Neural progenitor cell (in vitro differentiated cells): ENCODE results near the gene VEGFA. TPM values are rescaled to one million over a fixed set of nuclear protein-coding genes. Genes with fewer than 3 reads are reported as not detected.

Experiments
- DNase-seq: peaks from one replicate; pipeline ENCODE4 v3.0.0-alpha.2; 2016; ENCODE audit warnings: low spot score
- H2AFZ ChIP-seq: fragments of 200-600 bp; sonication (generic); replicated peaks from 2 replicates; pipeline ENCODE4 v1.6.1; 2016; ENCODE audit warnings: antibody characterized with exemption
- H3F3A ChIP-seq: fragments of 200-600 bp; sonication (generic); 2 replicates; pipeline ENCODE4 v1.6.1; 2016; ENCODE audit warnings: antibody characterized with exemption, low read depth
- H3K27ac ChIP-seq: fragments of 200-600 bp; sonication (generic); 2 replicates; pipeline ENCODE4 v1.5.1; 2016; ENCODE audit warnings: mild to moderate bottlenecking
- H3K27me3 ChIP-seq: fragments of 200-600 bp; sonication (generic); 2 replicates; pipeline ENCODE4 v1.6.1; 2016; ENCODE audit warnings: mild to moderate bottlenecking, moderate library complexity
- H3K36me3 ChIP-seq: fragments of 200-600 bp; sonication (generic); 2 replicates; pipeline ENCODE4 v1.5.1; 2016
- H3K4me1 ChIP-seq: fragments of 200-600 bp; sonication (generic); 2 replicates; pipeline ENCODE4 v1.6.1; 2016; ENCODE audit warnings: mixed run types
- H3K4me2 ChIP-seq: fragments of 200-600 bp; sonication (generic); 2 replicates; pipeline ENCODE4 v1.6.1; 2016
- H3K4me3 ChIP-seq: fragments of 200-600 bp; sonication (generic); 2 replicates; pipeline ENCODE4 v1.5.1; 2016
- H3K79me2 ChIP-seq: fragments of 200-600 bp; sonication (generic); 2 replicates; pipeline ENCODE4 v1.6.1; 2016; ENCODE audit warnings: low read depth
- H3K9ac ChIP-seq: fragments of 200-600 bp; sonication (generic); 2 replicates; pipeline ENCODE4 v1.6.1; 2016
- H3K9me3 ChIP-seq: fragments of 200-600 bp; sonication (generic); 2 replicates; pipeline ENCODE4 v1.5.1; 2016; ENCODE audit warnings: low read depth
- H4K20me1 ChIP-seq: fragments of 200-600 bp; sonication (generic); 2 replicates; pipeline ENCODE4 v1.6.1; 2016; ENCODE audit warnings: low read depth
- H3K27ac Mint-ChIP-seq: 3 replicates; pipeline ENCODE4 v1.8.0; 2021; ENCODE audit warnings: mixed read lengths
- H3K27me3 Mint-ChIP-seq: 2 replicates; pipeline ENCODE4 v1.8.0; 2022; ENCODE audit warnings: low read depth, mild to moderate bottlenecking, inconsistent platforms, moderate library complexity, mixed read lengths; ENCODE audit not compliant: insufficient read depth
- H3K36me3 Mint-ChIP-seq: 3 replicates; pipeline ENCODE4 v1.8.0; 2021; ENCODE audit warnings: mixed read lengths
- H3K4me1 Mint-ChIP-seq: 3 replicates; pipeline ENCODE4 v1.8.0; 2021; ENCODE audit warnings: mixed read lengths
- H3K4me3 Mint-ChIP-seq: 3 replicates; pipeline ENCODE4 v1.8.0; 2021; ENCODE audit warnings: mild to moderate bottlenecking, moderate library complexity, mixed read lengths
- H3K9me3 Mint-ChIP-seq: 3 replicates; pipeline ENCODE4 v1.8.0; 2020; ENCODE audit warnings: mixed read lengths
- EZH2 ChIP-seq: fragments of 200-600 bp; sonication (generic); IDR thresholded peaks from 2 replicates; pipeline ENCODE4 v1.6.1; 2017; ENCODE audit warnings: antibody characterized with exemption, mild to moderate bottlenecking, moderate library complexity
- EZH2phosphoT487 ChIP-seq: fragments of 200-600 bp; sonication (generic); IDR thresholded peaks from 2 replicates; pipeline ENCODE4 v1.6.1; 2017; ENCODE audit warnings: antibody characterized with exemption
- total RNA-seq: library from RNA; depleted of rRNA; stranded (reverse); fragments of >200 nt; gene quantifications from 2 replicates; pipeline ENCODE4 v1.2.3, GENCODE V29; 2015; ENCODE audit warnings: low replicate concordance
- TF ChIP-seq, protein P1 (sequence below): fragments of 200-600 bp; sonication (generic); IDR thresholded peaks from 2 replicates; pipeline ENCODE4 v1.5.1; 2017; ENCODE audit warnings: antibody characterized with exemption, mild to moderate bottlenecking

Gene VEGFA
- total RNA-seq, 1 donor from 2014 or later: 49.6 TPM

DNA sequence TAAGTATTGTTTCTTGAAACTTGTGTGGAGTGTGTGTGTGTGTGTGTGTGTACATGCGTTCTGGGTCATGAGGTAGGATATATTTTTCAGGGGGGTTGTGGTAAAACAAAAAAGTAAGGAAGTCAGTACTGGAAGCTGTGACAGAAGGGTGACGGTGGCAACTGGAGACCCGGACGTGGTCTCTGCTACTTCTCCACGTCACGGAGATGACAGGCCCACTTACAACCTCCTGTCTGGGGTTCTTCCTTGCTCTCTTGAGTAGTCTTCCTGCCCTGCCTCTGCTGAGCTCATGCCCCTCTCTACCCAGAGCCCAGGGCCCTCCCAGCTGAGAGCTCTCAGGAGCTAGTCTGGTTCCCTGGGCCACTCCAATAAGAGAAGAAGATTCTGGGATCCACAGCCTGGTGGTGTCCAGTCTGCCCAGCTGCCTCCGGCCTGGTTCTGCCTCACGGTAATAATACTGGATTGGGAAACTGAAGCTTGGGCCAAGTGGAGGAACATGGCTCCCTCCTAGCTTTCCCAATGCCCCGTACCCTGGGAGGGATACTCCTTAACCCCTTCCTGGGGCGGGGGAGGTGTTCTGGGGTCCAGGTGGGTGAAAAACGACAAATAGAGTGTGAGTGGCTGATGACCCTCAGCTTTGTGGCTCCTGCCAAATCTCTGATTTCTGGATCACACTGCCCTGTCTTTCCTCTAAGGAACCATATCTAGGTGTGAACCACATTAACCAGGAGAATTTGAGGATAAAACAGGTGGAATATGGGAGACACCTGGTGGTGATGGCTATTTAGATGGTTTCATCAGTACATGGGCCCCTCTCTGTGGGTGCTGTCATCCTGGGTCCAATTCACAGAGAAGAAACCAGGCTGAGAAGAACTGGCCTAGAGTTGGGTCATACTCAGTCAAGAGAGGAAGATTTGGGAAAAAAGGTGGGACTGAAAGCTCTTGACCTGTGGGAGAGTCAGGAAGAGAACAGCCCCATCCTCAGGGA lies 27.2 kb downstream of the VEGFA start:
- Histone ChIP-seq H3K27me3 (no peaks in the 10 kb centered on the region), H3K36me3 (no peaks in the 10 kb centered on the region), H3K4me2 (no peak overlapping the region), H3K79me2 (no peaks in the 10 kb centered on the region), H2AFZ (no peak overlapping the region), H3K4me1 (no peaks in the 10 kb centered on the region), H4K20me1 (no peaks in the 10 kb centered on the region), H3K9ac (no peak overlapping the region), H3F3A (no peaks in the 10 kb centered on the region), H3K9me3 (no peaks in the 10 kb centered on the region), H3K4me3 (no peak overlapping the region), H3K27ac (no peak overlapping the region)
- H3K4me3 Mint-ChIP-seq: no peak overlapping the region
- TF ChIP-seq, protein P1, sequence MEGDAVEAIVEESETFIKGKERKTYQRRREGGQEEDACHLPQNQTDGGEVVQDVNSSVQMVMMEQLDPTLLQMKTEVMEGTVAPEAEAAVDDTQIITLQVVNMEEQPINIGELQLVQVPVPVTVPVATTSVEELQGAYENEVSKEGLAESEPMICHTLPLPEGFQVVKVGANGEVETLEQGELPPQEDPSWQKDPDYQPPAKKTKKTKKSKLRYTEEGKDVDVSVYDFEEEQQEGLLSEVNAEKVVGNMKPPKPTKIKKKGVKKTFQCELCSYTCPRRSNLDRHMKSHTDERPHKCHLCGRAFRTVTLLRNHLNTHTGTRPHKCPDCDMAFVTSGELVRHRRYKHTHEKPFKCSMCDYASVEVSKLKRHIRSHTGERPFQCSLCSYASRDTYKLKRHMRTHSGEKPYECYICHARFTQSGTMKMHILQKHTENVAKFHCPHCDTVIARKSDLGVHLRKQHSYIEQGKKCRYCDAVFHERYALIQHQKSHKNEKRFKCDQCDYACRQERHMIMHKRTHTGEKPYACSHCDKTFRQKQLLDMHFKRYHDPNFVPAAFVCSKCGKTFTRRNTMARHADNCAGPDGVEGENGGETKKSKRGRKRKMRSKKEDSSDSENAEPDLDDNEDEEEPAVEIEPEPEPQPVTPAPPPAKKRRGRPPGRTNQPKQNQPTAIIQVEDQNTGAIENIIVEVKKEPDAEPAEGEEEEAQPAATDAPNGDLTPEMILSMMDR: no peak
- TF ChIP-seq EZH2phosphoT487: no peak
- no peak for TF ChIP-seq EZH2
- H3K27ac Mint-ChIP-seq: peak overlapping the region; percentile 72
- peaks cover 6% of the 10 kb centered on the region for H3K4me1 Mint-ChIP-seq
- no peak for DNase-seq
- no peaks in the 10 kb centered on the region for H3K36me3 Mint-ChIP-seq
- no peaks in the 10 kb centered on the region for H3K27me3 Mint-ChIP-seq
- no peaks in the 10 kb centered on the region for H3K9me3 Mint-ChIP-seq

DNA sequence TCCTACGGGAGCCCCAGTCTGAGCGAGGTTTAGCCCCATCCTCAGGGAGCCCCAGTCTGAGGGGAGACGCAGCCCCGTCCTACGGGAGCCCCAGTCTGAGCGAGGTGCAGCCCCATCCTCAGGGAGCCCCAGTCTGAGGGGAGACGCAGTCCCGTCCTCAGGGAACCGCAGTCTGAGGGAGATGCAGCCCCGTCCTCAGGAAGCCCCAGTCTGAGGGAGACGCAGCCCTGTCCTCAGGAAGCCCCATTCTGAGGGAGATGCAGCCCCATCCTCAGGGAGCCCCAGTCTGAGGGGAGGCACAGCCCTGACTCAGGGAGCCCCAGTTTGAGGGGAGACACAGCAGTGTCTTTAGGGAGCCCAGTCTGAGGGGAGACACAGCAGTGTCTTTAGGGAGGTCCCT lies 27.9 kb downstream of the VEGFA start:
- Histone ChIP-seq H3F3A (no peaks in the 10 kb centered on the region), H3K4me2 (no peak overlapping the region), H3K4me3 (no peak overlapping the region), H3K27ac (no peak overlapping the region), H3K36me3 (no peaks in the 10 kb centered on the region), H3K9ac (no peak overlapping the region), H4K20me1 (no peaks in the 10 kb centered on the region), H3K79me2 (no peaks in the 10 kb centered on the region), H3K27me3 (no peaks in the 10 kb centered on the region), H2AFZ (no peak overlapping the region), H3K4me1 (no peaks in the 10 kb centered on the region), H3K9me3 (no peaks in the 10 kb centered on the region)
- Mint-ChIP-seq H3K27ac (no peak overlapping the region), H3K4me3 (no peak overlapping the region), H3K36me3 (no peaks in the 10 kb centered on the region), H3K4me1 (peaks cover 6% of the 10 kb centered on the region), H3K27me3 (no peaks in the 10 kb centered on the region), H3K9me3 (no peaks in the 10 kb centered on the region)
- DNase-seq: no peak
- TF ChIP-seq EZH2phosphoT487 (no peak), EZH2 (no peak)
- TF ChIP-seq, protein P1: no peak

DNA sequence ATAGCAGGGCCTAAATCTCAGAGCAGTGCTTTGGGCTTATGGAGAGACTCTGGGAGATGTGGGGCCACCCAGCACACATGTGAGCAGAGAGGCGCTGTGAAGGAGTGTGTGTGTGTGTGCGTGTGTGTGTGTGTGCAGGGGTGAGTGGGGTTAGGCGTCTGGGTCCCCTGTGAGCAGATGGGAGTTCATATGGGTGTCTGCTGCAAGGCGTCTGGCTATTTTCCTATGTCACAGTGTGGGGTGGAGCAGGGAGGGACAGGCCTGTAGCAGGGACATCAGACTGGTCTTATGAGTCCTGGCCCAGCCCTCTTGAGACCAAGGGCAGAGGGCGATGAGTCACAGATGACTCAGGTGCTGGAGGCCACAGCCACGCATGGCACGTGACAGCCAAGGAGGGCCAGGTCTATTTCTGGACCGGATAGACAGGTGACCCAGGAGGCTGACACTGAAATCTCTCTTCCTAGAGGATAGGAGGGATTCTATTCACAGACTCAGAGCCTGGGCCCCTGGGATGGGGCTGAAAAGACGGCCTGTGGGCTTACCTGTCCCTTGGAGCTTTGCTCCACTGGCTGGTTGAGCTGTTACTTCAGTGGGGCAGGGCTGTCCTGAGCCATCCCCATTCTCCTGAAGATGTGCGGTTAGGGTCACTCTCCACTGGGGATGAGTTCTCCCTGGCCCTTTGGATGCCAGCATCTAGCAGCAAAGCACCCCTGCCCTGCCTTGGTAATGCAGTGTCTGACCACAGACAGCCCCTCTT lies 28.9 kb downstream of the VEGFA start:
- no peak overlapping the region for H3K4me2 ChIP-seq
- Mint-ChIP-seq H3K4me1 (peaks cover 6% of the 10 kb centered on the region), H3K9me3 (no peaks in the 10 kb centered on the region), H3K27me3 (peaks cover under 1% of the 10 kb centered on the region), H3K27ac (peak overlapping the region; percentile 28), H3K36me3 (no peaks in the 10 kb centered on the region), H3K4me3 (peak overlapping the region; percentile 2)
- H2AFZ ChIP-seq: no peak overlapping the region
- no peak overlapping the region for H3K27ac ChIP-seq
- H3K36me3 ChIP-seq: no peaks in the 10 kb centered on the region
- H3K79me2 ChIP-seq: no peaks in the 10 kb centered on the region
- no peaks in the 10 kb centered on the region for H3F3A ChIP-seq
- H3K9ac ChIP-seq: no peak overlapping the region
- DNase-seq: no peak
- no peak overlapping the region for H3K4me3 ChIP-seq
- H3K27me3 ChIP-seq: no peaks in the 10 kb centered on the region
- H4K20me1 ChIP-seq: no peaks in the 10 kb centered on the region
- H3K9me3 ChIP-seq: no peaks in the 10 kb centered on the region
- no peak for TF ChIP-seq EZH2
- TF ChIP-seq, protein P1: no peak
- no peak for TF ChIP-seq EZH2phosphoT487
- no peaks in the 10 kb centered on the region for H3K4me1 ChIP-seq
